Retinal pigment epithelial cell (primary cell): ENCODE data around the gene ABCF1.

ENCODE experiments used
- DNase-seq: peaks from one replicate; pipeline ENCODE4 v3.0.0-alpha.2; 2010; ENCODE audit warnings: low read depth
- H3K4me3 ChIP-seq: 2 replicates; pipeline ENCODE4 v1.5.1; 2011; ENCODE audit warnings: mild to moderate bottlenecking, low read length, control low read depth, moderate library complexity
- TF ChIP-seq, protein P1 (sequence below): conservative IDR thresholded peaks from 2 replicates; pipeline ENCODE4 v1.5.1; 2011; ENCODE audit warnings: low read depth, low read length, control low read depth, inconsistent platforms

Gene ABCF1

DNA sequence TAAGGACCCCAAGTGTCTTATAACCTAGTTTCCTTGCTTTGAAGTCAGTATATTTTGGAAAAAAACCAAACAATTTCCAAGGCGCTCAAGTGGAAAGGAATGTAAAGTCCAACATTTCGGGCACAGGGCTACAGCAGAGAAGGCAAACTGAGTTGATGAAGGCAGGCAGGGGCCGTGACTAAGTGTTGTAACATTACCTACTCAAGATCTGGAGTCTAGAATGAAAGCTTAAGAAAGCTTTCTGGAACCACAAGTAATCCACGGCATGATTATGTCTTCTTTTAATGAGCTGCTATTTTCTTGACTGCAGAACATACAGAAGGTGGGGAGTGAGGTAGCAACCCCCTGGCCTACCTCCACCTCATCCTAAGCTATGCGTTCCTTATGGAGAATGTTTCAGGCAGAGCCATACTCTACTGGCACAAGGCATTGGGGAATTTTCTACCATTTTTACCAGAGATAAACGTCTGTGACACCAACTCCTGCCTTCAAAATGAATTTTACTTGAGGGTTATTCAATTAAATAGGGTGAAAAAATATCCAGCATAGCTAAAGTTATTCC lies 41.5 kb downstream of the ABCF1 start:
- H3K4me3 ChIP-seq: no peak overlapping the region

GRCh38 chr6:30613251-30614043 lies 42.2 kb downstream of the ABCF1 start:
- H3K4me3 ChIP-seq: peak overlapping the region; percentile 100
- no peak for DNase-seq
- TF ChIP-seq, protein P1, sequence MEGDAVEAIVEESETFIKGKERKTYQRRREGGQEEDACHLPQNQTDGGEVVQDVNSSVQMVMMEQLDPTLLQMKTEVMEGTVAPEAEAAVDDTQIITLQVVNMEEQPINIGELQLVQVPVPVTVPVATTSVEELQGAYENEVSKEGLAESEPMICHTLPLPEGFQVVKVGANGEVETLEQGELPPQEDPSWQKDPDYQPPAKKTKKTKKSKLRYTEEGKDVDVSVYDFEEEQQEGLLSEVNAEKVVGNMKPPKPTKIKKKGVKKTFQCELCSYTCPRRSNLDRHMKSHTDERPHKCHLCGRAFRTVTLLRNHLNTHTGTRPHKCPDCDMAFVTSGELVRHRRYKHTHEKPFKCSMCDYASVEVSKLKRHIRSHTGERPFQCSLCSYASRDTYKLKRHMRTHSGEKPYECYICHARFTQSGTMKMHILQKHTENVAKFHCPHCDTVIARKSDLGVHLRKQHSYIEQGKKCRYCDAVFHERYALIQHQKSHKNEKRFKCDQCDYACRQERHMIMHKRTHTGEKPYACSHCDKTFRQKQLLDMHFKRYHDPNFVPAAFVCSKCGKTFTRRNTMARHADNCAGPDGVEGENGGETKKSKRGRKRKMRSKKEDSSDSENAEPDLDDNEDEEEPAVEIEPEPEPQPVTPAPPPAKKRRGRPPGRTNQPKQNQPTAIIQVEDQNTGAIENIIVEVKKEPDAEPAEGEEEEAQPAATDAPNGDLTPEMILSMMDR: no peak

More for the DNA sequence above, 41.5 kb downstream of the ABCF1 start:
- DNase-seq: peak; percentile 84
- TF ChIP-seq, protein P1: no peak

GRCh38 chr6:30614044-30614842 lies 43.0 kb downstream of the ABCF1 start:
- H3K4me3 ChIP-seq: peak overlapping the region; percentile 100
- TF ChIP-seq, protein P1: no peak
- no peak for DNase-seq

- DNase-seq: peak; percentile 95
- TF ChIP-seq, protein P1: no peak
- peak overlapping the region; percentile 100 for H3K4me3 ChIP-seq
Measured at GRCh38 chr6:30614843-30615218, 43.6 kb downstream of the ABCF1 start.

GRCh38 chr6:30615219-30615957 lies 44.1 kb downstream of the ABCF1 start:
- TF ChIP-seq, protein P1: no peak
- peak; percentile 50 for DNase-seq

GRCh38 chr6:30615958-30616810 lies 44.9 kb downstream of the ABCF1 start:
- TF ChIP-seq, protein P1: no peak
- DNase-seq: no peak
- peak overlapping the region; percentile 100 for H3K4me3 ChIP-seq

More at GRCh38 chr6:30615219-30615957, 44.1 kb downstream of the ABCF1 start:
- H3K4me3 ChIP-seq: peak overlapping the region; percentile 100
